HuH-7 (cell line): ENCODE measurements around the gene ZNF853.

Experiments
- DNase-seq: peaks from one replicate; pipeline ENCODE4 v3.0.0; 2011; ENCODE audit warnings: low spot score

The ZNF853 gene

DNA sequence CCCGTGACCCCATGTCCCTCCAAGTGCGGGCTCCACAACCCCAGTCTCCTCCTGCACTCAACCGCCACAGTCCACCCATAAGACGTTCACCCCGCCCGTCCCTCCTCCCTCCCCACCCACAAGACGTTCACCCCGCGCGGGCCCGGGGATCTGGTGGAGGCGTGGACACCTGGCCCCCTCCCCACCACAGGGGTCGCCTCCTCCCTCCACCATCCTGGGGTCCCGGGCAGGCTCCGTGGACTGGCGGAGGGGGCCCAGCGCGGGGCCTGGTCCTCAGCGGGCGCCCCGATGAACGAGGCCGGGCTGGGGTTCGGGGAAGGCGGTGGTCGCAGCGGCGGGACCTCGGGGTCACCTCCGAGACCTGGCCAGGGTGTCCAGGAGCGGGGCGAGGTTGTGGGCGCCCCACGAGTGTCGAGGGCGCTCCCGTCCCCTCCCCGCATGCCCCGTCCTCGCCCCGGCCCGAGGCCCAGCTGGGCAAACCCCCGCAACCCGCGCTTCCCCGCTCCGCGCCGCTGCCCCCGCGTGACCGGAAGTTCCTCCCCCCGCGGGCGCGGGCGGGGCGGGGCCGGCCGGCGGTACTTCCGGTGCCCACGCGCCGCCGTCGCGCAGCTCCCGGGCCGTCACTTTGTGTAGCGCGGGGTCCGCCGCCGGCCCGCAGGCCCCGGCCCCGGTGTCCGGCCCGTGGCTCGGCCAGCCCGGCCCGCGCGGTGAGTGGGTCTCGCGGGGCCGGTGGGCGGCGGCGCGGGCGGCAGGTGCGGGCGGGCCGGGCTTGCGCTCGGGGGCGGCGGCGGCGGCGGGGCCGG is 21.5 kb downstream of the ZNF853 start, which contains the start of gene ZNF316:
Gene ZNF316 (plus strand): TSS at position 578 of the 803 bp plus-strand sequence. CDS start 5,092 bp downstream, outside the sequence.
- DNase-seq: peak; percentile 85

DNA sequence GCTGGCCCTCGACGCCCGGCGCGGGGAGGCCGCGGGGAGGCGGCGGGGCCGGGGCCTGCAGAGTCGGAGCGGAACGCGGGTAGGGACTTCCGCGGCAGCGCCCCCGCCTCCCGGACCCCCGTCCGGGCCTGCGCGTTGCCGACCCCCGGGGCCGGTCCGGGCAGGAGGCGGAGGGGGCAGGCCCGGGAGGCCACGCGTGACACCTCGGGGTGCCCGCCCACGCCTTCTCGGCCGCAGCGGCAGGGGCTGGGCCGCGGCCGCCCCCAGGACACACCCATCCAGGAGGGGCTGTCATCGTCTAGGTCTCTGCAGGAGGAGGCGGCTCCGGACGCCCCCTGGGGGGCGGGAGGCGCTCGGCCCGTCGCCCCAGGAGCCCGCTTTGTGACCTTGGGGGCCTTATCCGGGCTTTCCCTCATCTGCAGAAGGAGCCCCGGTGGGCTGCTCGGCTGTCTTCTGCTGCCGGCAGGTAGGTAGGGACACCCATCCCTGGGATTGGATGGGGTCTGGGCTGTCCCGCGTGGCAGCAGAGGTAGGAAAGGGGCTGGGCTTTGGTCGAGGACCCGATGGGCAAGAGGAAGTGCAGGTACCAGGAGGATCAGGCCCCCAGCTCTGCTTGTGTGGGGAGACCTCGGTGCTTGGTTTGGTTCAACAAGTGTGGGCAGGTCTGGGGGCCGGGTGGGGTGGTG is 22.3 kb downstream of the ZNF853 start:
- peak; percentile 90 for DNase-seq

DNA sequence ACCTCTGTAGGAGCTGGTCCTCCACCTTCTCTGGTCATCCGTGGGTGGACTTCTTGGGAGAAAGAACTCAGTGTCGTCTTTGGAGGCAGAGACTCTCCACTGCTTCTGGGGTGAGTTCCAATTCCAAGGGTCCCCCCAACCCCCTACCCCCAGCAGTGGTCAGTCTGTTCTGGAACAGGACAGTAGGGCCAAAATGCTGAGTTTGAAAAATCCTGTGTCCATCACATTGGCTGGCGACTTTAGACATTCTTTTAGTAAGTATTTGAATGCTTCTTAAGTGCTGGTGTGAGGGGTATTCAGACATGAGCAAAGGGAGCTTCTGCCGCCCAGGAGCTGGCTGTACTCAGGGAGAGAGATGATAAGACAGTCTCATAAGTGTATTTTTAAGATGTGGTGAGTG is 23.6 kb downstream of the ZNF853 start:
- no peak for DNase-seq

DNA sequence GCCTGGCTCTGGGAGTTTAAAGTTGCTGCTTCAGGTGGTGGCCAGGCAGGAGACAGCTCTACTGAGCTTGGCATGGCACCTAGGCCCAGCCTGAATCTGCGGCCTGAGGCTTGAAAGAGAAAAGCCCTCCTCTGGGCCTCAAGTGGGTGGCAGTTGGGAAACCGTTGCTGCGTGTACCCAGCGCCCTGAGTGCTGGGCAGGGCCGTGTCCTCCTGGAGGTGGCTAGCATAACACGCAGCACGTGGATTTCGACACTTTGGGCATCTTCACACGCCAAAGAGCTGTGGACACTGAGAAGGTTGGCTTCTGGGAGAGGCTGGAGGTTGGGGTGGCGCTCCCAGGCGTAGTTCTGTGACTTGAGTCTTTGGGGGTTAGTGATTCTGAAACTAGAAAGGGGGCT is 24.2 kb downstream of the ZNF853 start:
- no peak for DNase-seq

DNA sequence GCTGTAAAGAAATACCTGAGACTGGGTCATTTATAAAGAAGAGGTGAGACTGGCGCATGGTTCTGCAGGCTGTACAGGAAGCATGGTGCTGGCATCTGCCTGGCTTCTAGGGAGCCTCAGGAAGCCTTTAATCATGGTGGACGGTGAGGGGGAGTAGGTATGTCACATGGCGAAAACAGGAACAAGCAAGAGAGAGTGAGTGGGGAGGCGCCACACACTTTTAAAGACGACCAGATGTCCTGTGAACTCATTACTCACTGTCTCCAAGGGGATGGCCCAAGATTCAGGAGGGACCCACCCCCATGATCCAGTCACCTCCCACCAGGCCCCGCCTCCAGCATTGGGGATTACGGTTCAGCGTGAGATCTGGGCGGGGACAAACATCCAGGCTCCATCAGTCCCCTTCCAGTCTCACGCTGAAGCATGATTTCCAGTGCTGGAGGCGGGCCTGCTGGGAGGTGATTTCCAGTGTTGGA is 24.9 kb downstream of the ZNF853 start:
- no peak for DNase-seq

DNA sequence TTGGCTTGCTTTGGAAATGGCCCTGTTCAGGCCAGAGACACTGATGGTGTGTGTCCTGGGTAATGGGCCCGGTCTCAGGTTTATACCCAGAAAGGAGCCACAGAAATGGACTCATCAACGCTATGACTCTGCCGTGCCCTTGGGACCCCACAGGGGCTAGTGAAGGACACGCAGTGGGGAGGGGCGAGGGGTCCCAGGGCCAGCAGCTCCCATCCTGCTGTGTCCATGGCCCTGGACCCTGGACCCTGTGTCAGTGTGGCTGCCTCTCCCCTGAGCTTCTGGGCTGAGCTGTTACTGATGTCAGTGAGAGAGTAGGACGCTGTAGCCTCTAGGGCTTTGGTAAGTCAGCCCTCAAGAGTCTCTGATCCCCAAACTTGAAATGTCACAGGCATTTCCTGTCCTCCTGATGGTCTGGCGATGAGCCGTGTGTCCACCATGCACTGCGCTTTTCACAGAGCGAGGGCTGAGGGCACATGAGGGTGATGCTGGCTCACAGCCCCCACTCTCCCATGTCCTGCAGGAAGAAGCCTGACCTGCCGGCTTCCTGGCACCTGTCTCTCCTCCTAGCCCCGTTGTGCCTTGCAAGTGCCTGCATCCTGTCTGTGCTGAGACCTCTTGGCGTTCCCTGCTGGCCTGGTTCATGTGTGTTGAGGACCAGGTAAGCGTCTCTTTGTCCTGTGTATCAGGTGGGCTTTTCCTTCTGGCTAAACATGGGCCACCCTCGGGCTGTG is 26.1 kb downstream of the ZNF853 start:
- DNase-seq: no peak

DNA sequence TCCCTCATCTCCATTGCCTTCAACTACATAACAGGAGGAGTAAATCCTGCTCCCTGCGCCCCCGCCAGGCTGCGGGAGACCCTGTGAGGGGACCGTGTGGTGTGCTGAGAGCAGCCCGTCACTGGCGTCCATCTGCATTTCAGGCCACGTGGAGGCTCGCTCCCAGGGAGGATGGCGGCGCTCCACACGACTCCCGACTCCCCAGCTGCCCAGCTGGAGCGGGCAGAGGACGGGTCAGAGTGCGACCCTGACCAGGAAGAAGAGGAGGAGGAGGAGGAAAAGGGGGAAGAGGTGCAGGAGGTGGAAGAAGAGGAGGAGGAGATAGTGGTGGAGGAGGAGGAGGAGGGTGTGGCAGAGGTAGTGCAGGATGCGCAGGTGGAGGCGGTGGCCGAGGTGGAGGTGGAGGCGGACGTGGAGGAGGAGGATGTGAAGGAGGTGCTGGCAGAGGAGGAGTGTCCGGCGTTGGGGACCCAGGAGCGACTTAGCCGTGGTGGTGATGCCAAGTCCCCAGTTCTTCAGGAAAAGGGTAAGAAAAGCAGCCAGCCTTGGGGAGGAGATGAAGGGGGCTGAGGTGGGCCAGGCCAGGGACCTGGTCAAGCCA is 26.9 kb downstream of the ZNF853 start:
- DNase-seq: no peak

DNA sequence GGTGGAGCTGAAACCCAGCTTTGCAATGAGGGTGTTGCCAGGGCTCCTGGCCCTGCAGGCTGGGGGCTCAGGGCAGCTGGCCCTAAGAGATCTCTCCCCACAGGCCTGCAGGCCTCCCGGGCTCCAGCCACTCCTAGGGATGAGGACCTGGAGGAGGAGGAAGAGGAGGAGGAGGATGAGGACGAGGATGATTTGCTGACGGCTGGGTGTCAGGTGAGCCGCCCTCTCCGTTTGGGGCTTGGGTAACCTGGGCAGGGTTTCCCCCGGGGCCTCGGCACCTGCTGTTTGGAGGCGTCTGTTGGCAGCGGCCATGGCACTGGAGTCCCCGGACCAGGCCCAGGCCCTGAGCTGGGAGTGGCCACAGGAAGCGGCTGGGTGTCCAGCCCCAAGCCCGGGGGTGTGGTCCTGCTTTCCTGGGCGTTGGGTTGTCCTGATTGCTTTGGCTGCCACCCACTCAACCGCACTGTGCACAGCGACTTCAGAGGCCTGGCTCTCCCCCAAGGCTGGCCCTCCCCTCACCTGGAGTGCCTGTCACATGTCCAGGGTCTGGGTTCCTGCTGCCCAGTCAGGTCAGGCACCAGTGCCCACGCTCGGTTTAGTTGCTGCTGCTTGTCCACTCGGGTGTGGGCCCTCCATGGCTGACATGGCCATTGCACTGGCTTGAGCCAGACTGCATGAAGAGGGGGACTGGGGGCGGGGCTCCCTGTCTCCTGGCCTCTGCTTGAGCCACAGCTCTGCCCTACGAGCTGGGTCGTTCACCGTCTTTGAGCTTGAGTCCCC is 27.6 kb downstream of the ZNF853 start:
- no peak for DNase-seq

DNA sequence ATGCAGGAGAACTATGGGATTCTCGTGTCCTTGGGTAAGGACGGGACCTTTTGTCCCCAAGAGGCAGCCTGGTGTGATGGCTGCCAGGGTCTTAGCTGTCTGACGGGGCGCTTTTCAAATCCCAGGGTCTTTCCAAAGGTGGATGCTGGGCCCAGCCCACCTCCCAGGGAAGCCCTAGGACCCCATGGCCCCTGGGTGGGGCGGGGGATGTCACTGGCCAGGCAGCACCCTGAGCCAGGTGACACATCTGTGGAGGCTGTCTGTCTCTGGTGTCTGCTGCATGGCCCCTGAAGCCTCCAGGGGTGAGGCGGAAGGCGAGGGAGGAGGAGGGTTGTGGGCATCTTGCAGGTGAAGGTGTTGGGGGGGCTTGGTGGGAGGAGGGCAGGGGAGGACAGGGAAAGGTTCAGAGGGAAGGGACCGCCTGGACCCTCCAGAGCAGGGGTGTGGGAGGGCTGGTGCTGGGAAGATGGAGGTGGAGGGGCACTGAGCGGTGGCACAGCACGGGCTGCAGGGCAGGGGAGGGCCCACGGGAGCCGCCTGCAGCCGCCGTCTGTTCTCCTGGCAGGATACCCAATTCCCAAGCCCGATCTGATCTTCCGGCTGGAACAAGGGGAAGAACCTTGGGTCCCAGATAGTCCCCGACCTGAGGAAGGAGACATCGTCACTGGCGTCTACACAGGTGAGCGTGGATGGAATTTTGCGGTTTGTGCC is 28.7 kb downstream of the ZNF853 start:
- no peak for DNase-seq

DNA sequence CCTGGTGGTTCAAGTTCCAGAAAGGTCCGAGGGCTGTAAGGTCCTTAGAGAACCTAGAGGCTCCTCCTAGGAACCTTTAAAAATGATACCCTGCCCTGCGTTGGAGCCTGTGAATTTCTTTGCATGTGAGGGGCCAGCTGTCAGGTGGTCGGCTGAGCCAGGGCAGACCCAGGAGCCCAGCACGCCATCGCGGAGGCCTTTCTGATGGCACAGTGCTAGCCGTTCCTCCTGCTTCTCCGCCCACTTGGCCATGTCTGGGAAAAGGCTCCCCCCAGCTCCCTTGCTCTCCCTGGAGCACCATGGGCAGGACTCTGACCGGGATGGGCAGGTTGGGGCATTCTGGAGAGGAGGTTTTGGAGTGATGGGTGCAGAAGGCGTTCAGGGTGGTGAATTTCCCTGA is 29.3 kb downstream of the ZNF853 start:
- no peak for DNase-seq

DNA sequence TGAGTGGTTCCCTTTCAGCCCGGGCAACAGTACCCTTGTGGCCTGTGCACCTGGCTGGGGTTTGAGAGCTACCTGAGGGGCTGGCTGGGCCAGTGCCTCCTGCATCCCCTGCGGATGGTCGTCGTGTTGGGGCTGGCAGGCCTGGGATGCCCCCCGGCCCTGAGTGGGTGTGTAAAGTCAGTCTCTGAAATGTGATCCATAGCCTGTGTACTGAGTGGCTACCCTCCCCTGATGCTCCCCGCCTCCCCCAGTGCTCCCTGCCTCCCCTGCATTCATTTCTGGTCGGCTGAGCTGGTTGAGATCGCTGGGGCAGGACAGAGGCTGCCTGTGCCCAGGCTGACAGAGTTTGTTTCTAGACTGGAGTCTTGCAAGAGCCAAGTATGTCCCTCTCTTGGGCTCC is 31.1 kb downstream of the ZNF853 start:
- DNase-seq: no peak

DNA sequence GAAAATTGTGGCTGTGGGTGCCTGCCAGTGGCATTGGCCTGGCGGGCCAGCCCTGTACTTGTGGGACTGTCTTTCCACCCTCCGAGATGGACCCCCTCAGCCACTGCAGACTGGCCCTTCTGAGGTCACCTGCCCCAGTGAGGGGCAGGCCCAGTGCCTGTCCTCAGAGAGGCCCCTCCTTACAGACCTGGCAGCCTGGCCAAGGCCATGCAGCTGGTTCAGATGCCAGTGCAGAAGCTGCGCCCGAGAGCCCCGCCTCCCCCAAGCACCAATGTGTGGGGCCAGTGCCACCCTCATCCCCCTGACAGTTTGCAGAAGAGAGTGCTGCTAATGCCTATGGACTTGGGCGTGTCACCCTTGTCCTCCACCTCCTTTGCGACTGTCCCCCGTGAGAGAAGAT is 31.7 kb downstream of the ZNF853 start:
- no peak for DNase-seq

DNA sequence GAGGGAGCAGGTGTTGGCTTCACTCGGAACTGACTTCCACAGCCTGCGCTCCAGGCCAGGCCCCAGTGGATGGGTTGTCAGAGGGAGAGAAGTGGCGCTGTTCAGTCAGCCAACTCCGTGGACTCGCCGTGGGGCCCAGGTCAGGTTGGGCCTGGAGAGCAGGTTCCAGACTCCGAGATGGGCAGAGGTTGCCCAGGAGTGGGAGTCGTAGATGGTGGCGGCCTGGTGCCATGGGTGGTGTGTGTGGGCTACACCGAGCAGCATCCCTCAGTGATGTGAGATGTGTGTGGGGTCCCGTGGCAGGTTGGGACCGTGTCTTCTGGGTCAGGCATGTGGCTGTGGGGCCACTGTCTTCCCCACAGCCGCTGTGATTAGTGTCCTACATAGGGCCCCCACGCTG is 32.1 kb downstream of the ZNF853 start:
- no peak for DNase-seq

DNA sequence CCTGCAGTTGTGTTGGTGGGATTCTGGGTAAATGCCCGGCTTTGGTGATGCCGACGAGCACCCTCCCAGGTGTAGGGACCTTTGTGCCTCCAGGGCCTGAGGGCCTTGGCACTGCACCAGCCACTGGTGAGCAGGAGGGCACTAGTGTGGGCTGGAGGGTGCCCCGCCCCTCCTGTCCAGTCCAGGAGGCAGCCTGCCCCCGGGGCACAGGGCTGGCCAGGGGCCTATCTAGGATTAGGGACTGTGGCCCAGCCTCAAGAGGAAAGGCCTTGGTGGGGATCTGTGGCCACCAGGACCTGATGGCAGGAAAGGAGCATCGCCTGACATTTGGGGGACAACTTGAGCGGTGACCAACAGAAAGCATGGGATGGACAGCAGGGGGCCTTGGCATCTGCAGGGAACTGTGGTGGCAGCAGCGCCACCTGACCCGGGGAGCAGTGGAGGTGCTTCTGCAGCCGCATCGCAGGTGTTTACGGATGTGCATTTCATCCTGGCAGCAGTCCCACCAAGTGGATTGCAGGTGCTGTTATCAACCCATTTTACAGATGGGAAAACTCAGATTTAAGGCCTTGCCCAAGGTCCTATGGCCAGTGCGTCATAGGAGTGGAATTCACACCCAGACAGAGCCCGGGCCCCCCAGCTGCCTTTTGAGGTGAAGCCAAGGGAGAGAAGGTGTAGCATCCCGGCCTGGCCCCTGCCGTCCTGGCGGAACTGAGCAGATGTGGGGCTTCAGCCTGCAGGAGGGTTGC is 32.8 kb downstream of the ZNF853 start:
- DNase-seq: no peak

DNA sequence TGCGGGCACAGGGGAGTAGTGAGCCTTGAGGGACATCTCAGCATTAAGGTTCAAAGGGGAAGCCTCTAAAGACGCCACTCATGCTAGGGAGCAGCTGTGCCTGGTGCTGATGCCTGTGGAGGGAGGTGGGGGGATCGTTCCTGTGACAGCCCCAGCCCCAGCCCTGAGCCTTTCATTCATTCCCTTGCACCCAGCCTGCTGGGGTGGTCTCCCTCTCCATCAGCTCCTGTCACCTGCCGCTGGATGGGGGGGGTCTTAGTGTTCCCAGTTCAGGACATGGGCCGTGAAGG is 33.4 kb downstream of the ZNF853 start:
- no peak for DNase-seq

DNA sequence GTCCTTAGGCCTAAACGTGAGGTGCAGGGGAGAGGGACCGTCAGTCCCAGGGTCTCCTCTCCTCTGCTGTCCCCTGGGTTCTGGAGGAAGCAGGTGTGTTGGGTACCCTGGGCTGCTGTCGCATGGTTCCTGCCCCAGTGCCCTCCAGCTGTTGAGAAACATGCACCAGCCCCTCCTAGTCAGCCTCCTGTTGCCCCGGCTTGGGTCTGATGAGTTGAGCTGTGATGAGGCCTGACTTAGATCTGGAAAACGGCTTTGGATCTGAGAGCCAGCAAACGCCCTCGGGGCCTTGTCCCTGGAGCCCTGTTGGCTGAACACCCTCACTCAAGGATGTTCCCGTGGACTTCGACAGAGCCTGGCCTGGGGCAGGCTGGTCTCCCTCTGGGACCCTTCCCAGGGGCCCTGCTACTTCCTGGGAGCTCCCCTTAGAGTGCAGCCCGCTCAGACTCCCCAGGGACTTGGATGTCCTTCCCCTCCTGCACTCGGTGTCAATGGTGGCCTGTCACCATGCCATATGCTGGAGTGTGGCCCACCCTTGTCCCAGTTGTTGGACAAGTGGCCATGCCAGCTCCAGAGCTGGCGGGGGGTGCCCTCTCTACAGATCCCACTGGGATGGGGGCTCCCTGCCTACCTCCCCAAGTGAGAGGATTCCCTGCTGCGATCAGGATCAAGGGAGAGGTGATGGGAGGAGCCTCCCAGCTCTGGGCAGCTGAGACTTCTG is 34.0 kb downstream of the ZNF853 start:
- DNase-seq: no peak

DNA sequence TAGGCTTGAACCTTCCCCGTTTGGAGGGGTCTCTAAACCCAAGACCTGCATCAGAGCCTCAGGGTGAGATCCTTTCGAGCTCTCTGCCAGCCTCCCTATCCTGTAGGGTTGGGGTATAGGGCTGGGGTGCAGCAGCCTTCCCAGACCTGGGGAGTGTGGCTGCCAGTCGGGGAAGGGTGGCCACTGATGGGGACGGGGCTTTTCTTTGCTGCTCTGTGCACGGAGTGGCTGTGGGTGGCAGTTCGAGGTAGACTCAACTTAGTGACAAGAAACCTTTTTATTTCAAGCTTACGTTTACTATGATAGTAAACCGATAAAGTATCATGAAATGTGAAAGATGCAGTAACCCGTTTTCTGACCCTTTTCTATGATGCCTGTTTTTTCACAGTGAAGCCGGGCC is 34.7 kb downstream of the ZNF853 start:
- no peak for DNase-seq

DNA sequence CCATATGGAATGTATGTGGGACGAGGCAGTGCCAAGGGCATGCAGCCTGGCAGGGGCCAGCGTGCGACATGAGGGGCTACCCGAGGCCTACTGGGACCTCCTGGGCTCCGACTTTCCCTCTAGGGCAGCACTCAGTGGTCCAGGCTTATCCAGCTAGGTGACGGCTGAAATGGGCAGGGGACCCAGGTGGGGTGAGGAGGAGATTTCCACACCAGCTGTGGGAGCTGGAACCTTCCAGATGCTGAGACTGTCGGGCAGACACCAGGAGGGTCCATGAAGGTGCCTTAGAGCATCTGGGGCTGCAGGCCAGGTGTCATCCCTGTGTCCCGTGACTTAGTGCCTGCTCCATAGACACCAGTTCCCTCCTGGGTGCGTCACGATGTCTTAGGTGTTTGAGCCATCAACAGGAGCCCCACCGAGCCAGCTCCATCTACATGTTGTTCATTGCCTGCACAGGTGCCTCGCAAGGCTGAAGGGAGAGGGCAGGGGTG is 35.2 kb downstream of the ZNF853 start:
- no peak for DNase-seq

DNA sequence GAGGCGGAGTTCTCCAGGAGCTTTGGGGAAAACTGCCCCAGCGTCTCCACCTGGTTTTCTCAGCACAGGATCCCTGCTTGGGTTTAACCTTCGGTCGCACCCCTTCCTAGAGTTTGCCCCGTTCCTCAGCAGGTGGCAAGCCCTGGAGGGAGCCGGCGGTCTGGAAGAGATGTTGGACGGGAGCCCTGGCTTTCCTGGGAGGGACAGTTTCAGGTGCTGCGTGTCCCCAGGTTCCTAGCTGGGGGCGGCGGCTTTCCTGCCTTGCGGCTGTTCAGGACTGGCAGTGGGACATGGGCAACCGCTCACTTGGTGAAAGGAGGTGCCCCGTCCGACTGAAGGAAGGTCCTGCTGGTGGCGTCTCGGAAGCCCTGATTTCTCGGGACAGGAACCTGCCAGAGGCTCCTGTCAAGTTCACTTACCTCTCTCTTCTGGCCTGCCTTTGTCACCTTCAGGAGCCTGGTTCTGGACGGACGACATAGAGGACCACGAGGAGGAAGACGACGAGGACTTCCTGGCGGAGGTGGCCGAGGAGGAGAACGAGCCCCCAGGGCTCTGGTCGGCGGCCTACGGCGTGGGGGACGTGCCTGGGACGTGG is 36.5 kb downstream of the ZNF853 start:
- no peak for DNase-seq
